CD14-positive monocyte (primary cell): Measurements from ENCODE around the gene UBE2Q1. TPM values are rescaled to one million over a fixed set of nuclear protein-coding genes. Genes with fewer than 3 reads are reported as not detected.

Experiments used
- DNase-seq, 3 donors: peaks; one replicate each; pipeline ENCODE4 v3.0.0-alpha.2; 2011 to 2022
- H2AFZ ChIP-seq: 2 replicates; pipeline ENCODE4 v1.6.0; 2012; ENCODE audit warnings: mild to moderate bottlenecking, low read depth, low read length, inconsistent platforms; ENCODE audit not compliant: insufficient read depth, poor library complexity, severe bottlenecking
- H3K27ac ChIP-seq, 2 donors: 1 replicate in 1 of 2; 2 replicates in 1 of 2; pipeline ENCODE4 v1.5.1; 2012 to 2013; ENCODE audit warnings: low read length in 2 of 2, control low read depth in 1 of 2, inconsistent platforms in 1 of 2, low read depth in 1 of 2, mild to moderate bottlenecking in 1 of 2
- H3K27me3 ChIP-seq, 2 donors: one replicate each; pipeline versions ENCODE4 v1.6.0 to v1.6.1; 2011 to 2013; ENCODE audit warnings: low read length in 2 of 2; ENCODE audit not compliant: control insufficient read depth in 2 of 2, insufficient read depth in 2 of 2
- H3K36me3 ChIP-seq, 2 donors: replicated peaks in 1 of 2; 1 replicate in 1 of 2; 2 replicates in 1 of 2; pipeline versions ENCODE4 v1.5.1 to v1.6.1; 2012 to 2013; ENCODE audit warnings: low read length in 2 of 2, control low read depth in 1 of 2, inconsistent platforms in 1 of 2, mild to moderate bottlenecking in 1 of 2; ENCODE audit not compliant: insufficient read depth in 2 of 2, control insufficient read depth in 1 of 2
- H3K4me1 ChIP-seq, 2 donors: 1 replicate in 1 of 2; 2 replicates in 1 of 2; pipeline versions ENCODE4 v1.5.1 to v1.6.1; 2012 to 2013; ENCODE audit warnings: low read length in 2 of 2, control low read depth in 1 of 2, inconsistent platforms in 1 of 2, mild to moderate bottlenecking in 1 of 2, moderate library complexity in 1 of 2; ENCODE audit not compliant: insufficient read depth in 2 of 2, control insufficient read depth in 1 of 2
- H3K4me2 ChIP-seq: replicated peaks from 2 replicates; pipeline ENCODE3; 2012; ENCODE audit warnings: low read length, moderate library complexity, mild to moderate bottlenecking; ENCODE audit not compliant: poor library complexity, severe bottlenecking; ENCODE audit errors: extremely low read depth
- H3K4me3 ChIP-seq, 3 experiments: fragments of 200-600 bp in 1 of 3; sonication (generic) in 1 of 3; replicated peaks in 1 of 3; 1 replicate in 2 of 3; 2 replicates in 1 of 3; pipeline ENCODE4 v1.5.1; 2011 to 2013; ENCODE audit warnings: low read length in 3 of 3, mild to moderate bottlenecking in 3 of 3, control low read depth in 2 of 3, low read depth in 2 of 3, inconsistent platforms in 1 of 3, moderate library complexity in 1 of 3
- H3K79me2 ChIP-seq: 2 replicates; pipeline ENCODE4 v1.6.0; 2012; ENCODE audit warnings: mild to moderate bottlenecking, control low read depth, inconsistent platforms, low read length, moderate library complexity; ENCODE audit not compliant: insufficient read depth
- H3K9ac ChIP-seq: 2 replicates; pipeline ENCODE4 v1.6.0; 2017; ENCODE audit warnings: low read length, mild to moderate bottlenecking; ENCODE audit not compliant: insufficient read depth, poor library complexity, severe bottlenecking
- H3K9me3 ChIP-seq, 2 donors: replicated peaks in 1 of 2; 1 replicate in 1 of 2; 2 replicates in 1 of 2; pipeline versions ENCODE4 v1.5.1 to v1.6.1; 2012 to 2013; ENCODE audit warnings: low read length in 2 of 2, control low read depth in 1 of 2; ENCODE audit not compliant: control insufficient read depth in 1 of 2, insufficient read depth in 1 of 2
- H4K20me1 ChIP-seq: 2 replicates; pipeline ENCODE4 v1.6.0; 2012; ENCODE audit warnings: mild to moderate bottlenecking, low read length, control low read depth, moderate library complexity; ENCODE audit not compliant: insufficient read depth
- H3K27ac Mint-ChIP-seq, 7 donors: one replicate each; pipeline ENCODE4 v1.8.0; 2020; ENCODE audit warnings: mild to moderate bottlenecking in 7 of 7, mixed read lengths in 7 of 7, moderate library complexity in 6 of 7, inconsistent platforms in 2 of 7
- H3K27me3 Mint-ChIP-seq, 3 donors: one replicate each; pipeline ENCODE4 v1.8.0; 2021 to 2022; ENCODE audit warnings: low read depth in 3 of 3, mild to moderate bottlenecking in 3 of 3, mixed read lengths in 3 of 3, moderate library complexity in 3 of 3, inconsistent platforms in 1 of 3
- H3K36me3 Mint-ChIP-seq, 2 donors: one replicate each; pipeline ENCODE4 v1.8.0; 2020; ENCODE audit warnings: mixed read lengths in 2 of 2, inconsistent platforms in 1 of 2, mild to moderate bottlenecking in 1 of 2
- H3K4me1 Mint-ChIP-seq: one replicate; pipeline ENCODE4 v1.8.0; 2020; ENCODE audit warnings: mild to moderate bottlenecking, mixed read lengths
- H3K4me3 Mint-ChIP-seq, 2 donors: one replicate each; pipeline ENCODE4 v1.8.0; 2020; ENCODE audit warnings: mild to moderate bottlenecking in 2 of 2, mixed read lengths in 2 of 2, moderate library complexity in 1 of 2
- H3K9me3 Mint-ChIP-seq, 7 donors: one replicate each; pipeline ENCODE4 v1.8.0; 2020 to 2022; ENCODE audit warnings: mixed read lengths in 7 of 7, mild to moderate bottlenecking in 6 of 7, moderate library complexity in 6 of 7, inconsistent platforms in 2 of 7
- CTCF ChIP-seq: fragments of 200-600 bp; IDR thresholded peaks from one replicate; pipeline ENCODE4 v1.8.0; 2022; ENCODE audit warnings: antibody characterized with exemption, mild to moderate bottlenecking
- WGBS: methylation state at CpG from one replicate; pipeline ENCODE4 v1.1.5; 2013; ENCODE audit warnings: missing lambda C conversion rate; ENCODE audit not compliant: insufficient coverage; 5-methylcytosine and 5-hydroxymethylcytosine counted together
- intact Hi-C, 2 donors: fragments of 100-400 bp; cut with micrococcal nuclease; formaldehyde crosslinking; loops; one replicate each; pipeline versions ENCODE4 v1.15.0 to v1.15.1; 2023
- polyA plus RNA-seq, 3 donors: library from polyadenylated mRNA; depleted of rRNA in 1 of 3; unstranded in 2 of 3; stranded (reverse) in 1 of 3; fragments of 300-500 nt in 2 of 3; fragments of >200 nt in 1 of 3; fragmentation: Illumina TruSeq in 2 of 3; gene quantifications; 1 replicate in 2 of 3; 2 replicates in 1 of 3; pipeline ENCODE4 v1.2.3, GENCODE V29; 2012 to 2021

Gene UBE2Q1
- polyA plus RNA-seq, 3 donors, result 6.4 to 22.6 (median 8.4) TPM

- no peaks in the 10 kb centered on the region for H3K36me3 Mint-ChIP-seq
- no peaks in the 10 kb centered on the region for H3K9me3 ChIP-seq
- no peak overlapping the region for H3K27ac ChIP-seq
- no peaks in the 10 kb centered on the region for H3K4me1 ChIP-seq
- no peak overlapping the region for H3K4me3 ChIP-seq
- no peaks in the 10 kb centered on the region for H3K79me2 ChIP-seq
- no peaks in the 10 kb centered on the region for H4K20me1 ChIP-seq
- no peak overlapping the region for H3K4me2 ChIP-seq
- H3K27me3 Mint-ChIP-seq, result peaks cover 1 to 10% (median 7%) of the 10 kb centered on the region in 3 donors
- H3K9ac ChIP-seq, result no peak overlapping the region
- TF ChIP-seq CTCF, result no peak
- no peak overlapping the region for H3K4me3 Mint-ChIP-seq
- no peak for DNase-seq
- H2AFZ ChIP-seq, result no peak overlapping the region
- no peaks in the 10 kb centered on the region for H3K27me3 ChIP-seq
- intact Hi-C loops, result no loop called here
- no peak overlapping the region for H3K27ac Mint-ChIP-seq
- H3K9me3 Mint-ChIP-seq, result no peaks in the 10 kb centered on the region
- H3K4me1 Mint-ChIP-seq, result peaks cover 2% of the 10 kb centered on the region
- no peaks in the 10 kb centered on the region for H3K36me3 ChIP-seq
- WGBS, result 66% methylated on average over 2 of the region's 3 CpGs
These were observed 38.1 kb downstream of the UBE2Q1 start for GRCh38 chr1:154520333-154520732.

GRCh38 chr1:154519591-154519991 lies 38.9 kb downstream of the UBE2Q1 start:
- Histone ChIP-seq H3K4me2 (no peak overlapping the region), H3K9me3 (no peaks in the 10 kb centered on the region), H3K27me3 (no peaks in the 10 kb centered on the region), H2AFZ (no peak overlapping the region), H3K9ac (no peak overlapping the region), H4K20me1 (no peaks in the 10 kb centered on the region), H3K36me3 (no peaks in the 10 kb centered on the region), H3K79me2 (no peaks in the 10 kb centered on the region), H3K4me3 (no peak overlapping the region), H3K4me1 (no peaks in the 10 kb centered on the region), H3K27ac (no peak overlapping the region)
- Mint-ChIP-seq H3K27me3 (peaks cover 1 to 10% (median 7%) of the 10 kb centered on the region in 3 donors), H3K4me1 (peaks cover 2% of the 10 kb centered on the region), H3K9me3 (no peaks in the 10 kb centered on the region), H3K4me3 (no peak overlapping the region), H3K36me3 (no peaks in the 10 kb centered on the region), H3K27ac (peak overlapping the region in 1 of 7 donors; percentile 49)
- 68% methylated on average over 7 of the region's 9 CpGs for WGBS
- no peak for DNase-seq
- intact Hi-C loops, result no loop called here
- no peak for TF ChIP-seq CTCF
